Measurements from ENCODE around the gene RBM15.

GRCh38 chr1:110355321-110355720, 16.1 kb downstream of the RBM15 start:
- TF ChIP-seq CTCF (IDR thresholded peaks at IDR 0.05), result no peak
- TF ChIP-seq POLR2AphosphoS5 (IDR thresholded peaks at IDR 0.05; ENCODE audit: low read depth, low read length), result no peak
- TF ChIP-seq SIN3A (IDR thresholded peaks at IDR 0.05; ENCODE audit: borderline replicate concordance, insufficient read depth, low read depth, low read length), result no peak
- TF ChIP-seq, protein P1, sequence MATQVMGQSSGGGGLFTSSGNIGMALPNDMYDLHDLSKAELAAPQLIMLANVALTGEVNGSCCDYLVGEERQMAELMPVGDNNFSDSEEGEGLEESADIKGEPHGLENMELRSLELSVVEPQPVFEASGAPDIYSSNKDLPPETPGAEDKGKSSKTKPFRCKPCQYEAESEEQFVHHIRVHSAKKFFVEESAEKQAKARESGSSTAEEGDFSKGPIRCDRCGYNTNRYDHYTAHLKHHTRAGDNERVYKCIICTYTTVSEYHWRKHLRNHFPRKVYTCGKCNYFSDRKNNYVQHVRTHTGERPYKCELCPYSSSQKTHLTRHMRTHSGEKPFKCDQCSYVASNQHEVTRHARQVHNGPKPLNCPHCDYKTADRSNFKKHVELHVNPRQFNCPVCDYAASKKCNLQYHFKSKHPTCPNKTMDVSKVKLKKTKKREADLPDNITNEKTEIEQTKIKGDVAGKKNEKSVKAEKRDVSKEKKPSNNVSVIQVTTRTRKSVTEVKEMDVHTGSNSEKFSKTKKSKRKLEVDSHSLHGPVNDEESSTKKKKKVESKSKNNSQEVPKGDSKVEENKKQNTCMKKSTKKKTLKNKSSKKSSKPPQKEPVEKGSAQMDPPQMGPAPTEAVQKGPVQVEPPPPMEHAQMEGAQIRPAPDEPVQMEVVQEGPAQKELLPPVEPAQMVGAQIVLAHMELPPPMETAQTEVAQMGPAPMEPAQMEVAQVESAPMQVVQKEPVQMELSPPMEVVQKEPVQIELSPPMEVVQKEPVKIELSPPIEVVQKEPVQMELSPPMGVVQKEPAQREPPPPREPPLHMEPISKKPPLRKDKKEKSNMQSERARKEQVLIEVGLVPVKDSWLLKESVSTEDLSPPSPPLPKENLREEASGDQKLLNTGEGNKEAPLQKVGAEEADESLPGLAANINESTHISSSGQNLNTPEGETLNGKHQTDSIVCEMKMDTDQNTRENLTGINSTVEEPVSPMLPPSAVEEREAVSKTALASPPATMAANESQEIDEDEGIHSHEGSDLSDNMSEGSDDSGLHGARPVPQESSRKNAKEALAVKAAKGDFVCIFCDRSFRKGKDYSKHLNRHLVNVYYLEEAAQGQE (IDR thresholded peaks at IDR 0.05; ENCODE audit: insufficient read depth in 1 of 2, low read depth in 2 of 2, low read length in 1 of 2), result no peak
